GM23248 (cell line): ENCODE measurements around the gene LRFN4.

Experiments
- EZH2 ChIP-seq: fragments of 200-600 bp; sonication (generic); IDR thresholded peaks from 2 replicates; pipeline ENCODE4 v1.6.1; 2018; ENCODE audit warnings: antibody characterized with exemption, mild to moderate bottlenecking; ENCODE audit not compliant: insufficient read depth, poor library complexity, severe bottlenecking
- EZH2phosphoT487 ChIP-seq: fragments of 200-600 bp; sonication (generic); IDR thresholded peaks from 2 replicates; pipeline ENCODE4 v1.6.1; 2018; ENCODE audit warnings: antibody characterized with exemption, moderate library complexity, mild to moderate bottlenecking, low read depth; ENCODE audit not compliant: insufficient read depth

DNA sequence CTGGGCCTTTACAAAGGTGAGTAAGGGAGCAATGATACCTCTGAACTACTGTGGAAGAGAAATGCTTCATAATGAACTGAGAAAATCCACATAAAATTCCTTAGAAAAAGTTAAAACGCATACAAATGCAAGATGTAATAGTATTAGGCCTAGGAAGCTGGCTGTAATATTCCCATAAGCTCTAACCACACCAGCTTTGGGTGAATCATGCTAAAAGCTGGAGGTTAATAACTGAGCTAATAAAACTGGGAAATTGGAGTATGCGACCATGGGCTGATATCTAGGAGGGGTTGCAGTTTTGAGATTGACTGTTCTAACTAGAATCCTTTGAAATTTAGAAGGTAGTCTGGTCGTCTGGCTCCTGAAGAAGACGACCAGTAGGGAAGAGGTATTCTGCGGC, 42.2 kb upstream of the LRFN4 start:
- TF ChIP-seq EZH2phosphoT487 (no peak), EZH2 (no peak)
